SK-N-SH treated with all-trans-retinoic acid at 6 μM for 48 hours (cell line): Measurements from ENCODE around the gene MSL2.
"Not testable (repeated sequence)": the region's sequence is repeated elsewhere in the genome, so short reads cannot be mapped to it uniquely, and the experiment has no call there.

Experiments
- ATAC-seq: fragments of 200-7000 bp; cut with Tn5 transposase; 3 replicates; pipeline ENCODE4 v1.9.1; 2020; ENCODE audit warnings: mild to moderate bottlenecking, moderate library complexity
- ARNTL ChIP-seq: fragments of 450-650 bp; formaldehyde crosslinking; IDR thresholded peaks from 2 replicates; pipeline ENCODE4 v1.5.0; 2020; ENCODE audit warnings: low read depth, mild to moderate bottlenecking, moderate library complexity, borderline replicate concordance
- BACH2 ChIP-seq: fragments of 250-450 bp; sonication (Bioruptor Pico); IDR thresholded peaks from 2 replicates; pipeline ENCODE4 v1.9.0; 2021; ENCODE audit warnings: mild to moderate bottlenecking, borderline replicate concordance
- CREB5 ChIP-seq: fragments of 250-450 bp; sonication (Bioruptor Pico); IDR thresholded peaks from 2 replicates; pipeline ENCODE4 v1.5.1; 2020; ENCODE audit warnings: low read depth, mild to moderate bottlenecking, moderate library complexity
- CSDC2 ChIP-seq: fragments of 250-450 bp; sonication (Bioruptor Pico); IDR thresholded peaks from 2 replicates; pipeline ENCODE4 v1.5.0; 2020; ENCODE audit warnings: mild to moderate bottlenecking, moderate library complexity
- GLIS3 ChIP-seq: fragments of 250-450 bp; sonication (Bioruptor Pico); IDR thresholded peaks from 2 replicates; pipeline ENCODE4 v1.5.0; 2020; ENCODE audit warnings: mild to moderate bottlenecking, moderate library complexity
- ISL1 ChIP-seq: fragments of 250-450 bp; sonication (Bioruptor Pico); IDR thresholded peaks from 2 replicates; pipeline ENCODE4 v2.1.2; 2022; ENCODE audit warnings: mild to moderate bottlenecking, moderate library complexity
- OSR1 ChIP-seq: fragments of 250-450 bp; sonication (Bioruptor Pico); IDR thresholded peaks from 2 replicates; pipeline ENCODE4 v1.8.0; 2022; ENCODE audit warnings: moderate library complexity, mild to moderate bottlenecking, inconsistent platforms
- POU6F1 ChIP-seq: fragments of 250-450 bp; sonication (Bioruptor Pico); IDR thresholded peaks from 2 replicates; pipeline ENCODE4 v1.8.0; 2021; ENCODE audit warnings: low read depth, mild to moderate bottlenecking, moderate library complexity, borderline replicate concordance
- PPARA ChIP-seq: fragments of 250-450 bp; sonication (Bioruptor Pico); IDR thresholded peaks from 2 replicates; pipeline ENCODE4 v1.5.0; 2020; ENCODE audit warnings: mild to moderate bottlenecking, borderline replicate concordance
- RARB ChIP-seq: fragments of 250-450 bp; sonication (Bioruptor Pico); IDR thresholded peaks from 2 replicates; pipeline ENCODE4 v1.8.0; 2021; ENCODE audit warnings: mild to moderate bottlenecking, moderate library complexity
- SNAI2 ChIP-seq: fragments of 250-450 bp; sonication (Bioruptor Pico); IDR thresholded peaks from 2 replicates; pipeline ENCODE4 v1.5.0; 2020; ENCODE audit warnings: mild to moderate bottlenecking, moderate library complexity
- TOX ChIP-seq: fragments of 250-450 bp; sonication (Bioruptor Pico); IDR thresholded peaks from 2 replicates; pipeline ENCODE4 v1.8.0; 2021; ENCODE audit warnings: mild to moderate bottlenecking, moderate library complexity, borderline replicate concordance
- TSHZ2 ChIP-seq: fragments of 250-450 bp; sonication (Bioruptor Pico); IDR thresholded peaks from 2 replicates; pipeline ENCODE4 v1.5.0; 2020; ENCODE audit warnings: mild to moderate bottlenecking, moderate library complexity
- ZFP30 ChIP-seq: fragments of 450-650 bp; formaldehyde crosslinking; IDR thresholded peaks from 2 replicates; pipeline ENCODE4 v1.5.0; 2022; ENCODE audit warnings: mild to moderate bottlenecking, moderate library complexity
- ZNF565 ChIP-seq: fragments of 450-650 bp; formaldehyde crosslinking; conservative IDR thresholded peaks from 2 replicates; pipeline ENCODE4 v1.5.0; 2020; ENCODE audit warnings: low read depth, mild to moderate bottlenecking, moderate library complexity
- ZNF8 ChIP-seq: fragments of 450-650 bp; formaldehyde crosslinking; IDR thresholded peaks from 2 replicates; pipeline ENCODE4 v1.5.0; 2020; ENCODE audit warnings: mild to moderate bottlenecking, moderate library complexity
- TF ChIP-seq, protein P1 (sequence below): fragments of 250-450 bp; sonication (Bioruptor Pico); IDR thresholded peaks from 2 replicates; pipeline ENCODE4 v1.5.1; 2021; ENCODE audit warnings: mild to moderate bottlenecking, moderate library complexity

MSL2 gene

GRCh38 chr3:136166507-136166906 is 29.6 kb downstream of the MSL2 start:
- no peak for ATAC-seq
- no peak for TF ChIP-seq SNAI2 (CRISPR knock-in tag)
- no peak for TF ChIP-seq CREB5 (CRISPR knock-in tag)
- TF ChIP-seq CSDC2 (CRISPR knock-in tag): no peak
- no peak for TF ChIP-seq ZNF565 (CRISPR knock-in tag)
- TF ChIP-seq, protein P1, sequence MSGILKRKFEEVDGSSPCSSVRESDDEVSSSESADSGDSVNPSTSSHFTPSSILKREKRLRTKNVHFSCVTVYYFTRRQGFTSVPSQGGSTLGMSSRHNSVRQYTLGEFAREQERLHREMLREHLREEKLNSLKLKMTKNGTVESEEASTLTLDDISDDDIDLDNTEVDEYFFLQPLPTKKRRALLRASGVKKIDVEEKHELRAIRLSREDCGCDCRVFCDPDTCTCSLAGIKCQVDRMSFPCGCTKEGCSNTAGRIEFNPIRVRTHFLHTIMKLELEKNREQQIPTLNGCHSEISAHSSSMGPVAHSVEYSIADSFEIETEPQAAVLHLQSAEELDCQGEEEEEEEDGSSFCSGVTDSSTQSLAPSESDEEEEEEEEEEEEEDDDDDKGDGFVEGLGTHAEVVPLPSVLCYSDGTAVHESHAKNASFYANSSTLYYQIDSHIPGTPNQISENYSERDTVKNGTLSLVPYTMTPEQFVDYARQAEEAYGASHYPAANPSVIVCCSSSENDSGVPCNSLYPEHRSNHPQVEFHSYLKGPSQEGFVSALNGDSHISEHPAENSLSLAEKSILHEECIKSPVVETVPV (CRISPR knock-in tag): no peak
- no peak for TF ChIP-seq ARNTL (CRISPR knock-in tag)
- TF ChIP-seq ZFP30 (CRISPR knock-in tag): no peak
- no peak for TF ChIP-seq BACH2
- TF ChIP-seq OSR1: no peak
- no peak for TF ChIP-seq POU6F1
- no peak for TF ChIP-seq ZNF8 (CRISPR knock-in tag)
- no peak for TF ChIP-seq TSHZ2 (CRISPR knock-in tag)

GRCh38 chr3:136163607-136164006 is 32.5 kb downstream of the MSL2 start:
- not testable (repeated sequence) for ATAC-seq

DNA sequence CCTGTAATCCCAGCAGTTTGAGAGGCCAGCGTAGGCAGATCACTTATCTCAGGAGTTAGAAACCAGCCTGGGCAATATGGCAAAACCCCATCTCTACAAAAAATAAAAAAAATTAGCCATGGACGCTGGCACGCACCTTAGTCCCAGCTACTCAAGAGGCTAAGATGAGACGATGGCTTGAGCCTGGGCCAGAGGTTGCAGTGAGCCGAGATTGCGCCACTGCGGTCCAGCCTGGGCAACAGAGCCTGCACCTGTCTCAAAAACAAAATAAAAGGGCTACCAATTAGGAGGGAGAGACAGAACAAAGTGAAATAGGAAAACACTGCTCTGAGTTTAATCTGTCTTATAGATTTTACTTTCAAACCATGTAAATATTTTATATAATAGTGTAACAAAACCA is 33.8 kb downstream of the MSL2 start:
- no peak for TF ChIP-seq PPARA (CRISPR knock-in tag)
- TF ChIP-seq TOX (CRISPR knock-in tag): no peak
- no peak for TF ChIP-seq ZNF8 (CRISPR knock-in tag)
- no peak for TF ChIP-seq ARNTL (CRISPR knock-in tag)
- no peak for TF ChIP-seq TSHZ2 (CRISPR knock-in tag)
- ATAC-seq: no peak

- ATAC-seq: no peak
- TF ChIP-seq POU6F1 (no peak), BACH2 (no peak), GLIS3 (CRISPR knock-in tag) (no peak), SNAI2 (CRISPR knock-in tag) (no peak), TSHZ2 (CRISPR knock-in tag) (no peak), ARNTL (CRISPR knock-in tag) (no peak), RARB (CRISPR knock-in tag) (no peak), PPARA (CRISPR knock-in tag) (no peak), ISL1 (CRISPR knock-in tag) (no peak), CSDC2 (CRISPR knock-in tag) (no peak)
- TF ChIP-seq, all 23 proteins: peak for 0
These were observed 34.6 kb downstream of the MSL2 start for GRCh38 chr3:136161516-136161915.
